KOPT-K1 (cell line): ENCODE results near the gene EDNRB.

ENCODE experiments used
- H3K27ac ChIP-seq: fragments of 200-600 bp; sonication (generic); 2 replicates; pipeline ENCODE4 v1.5.1; 2016; ENCODE audit warnings: antibody characterized with exemption, mild to moderate bottlenecking, low read depth, low read length; ENCODE audit not compliant: poor library complexity, severe bottlenecking
- H3K36me3 ChIP-seq: fragments of 200-600 bp; sonication (generic); 2 replicates; pipeline ENCODE4 v1.5.1; 2017; ENCODE audit warnings: antibody characterized with exemption, mild to moderate bottlenecking, low read length, moderate library complexity; ENCODE audit not compliant: insufficient read depth
- H3K9me3 ChIP-seq: fragments of 200-600 bp; sonication (generic); 2 replicates; pipeline ENCODE4 v1.5.1; 2017; ENCODE audit warnings: antibody characterized with exemption, low read length, mild to moderate bottlenecking; ENCODE audit not compliant: insufficient read depth, poor library complexity, severe bottlenecking

EDNRB gene

GRCh38 chr13:77908531-77908930 is 10.1 kb downstream of the EDNRB start:
- H3K9me3 ChIP-seq, result no peaks in the 10 kb centered on the region
- no peak overlapping the region for H3K27ac ChIP-seq
- H3K36me3 ChIP-seq, result no peaks in the 10 kb centered on the region

DNA sequence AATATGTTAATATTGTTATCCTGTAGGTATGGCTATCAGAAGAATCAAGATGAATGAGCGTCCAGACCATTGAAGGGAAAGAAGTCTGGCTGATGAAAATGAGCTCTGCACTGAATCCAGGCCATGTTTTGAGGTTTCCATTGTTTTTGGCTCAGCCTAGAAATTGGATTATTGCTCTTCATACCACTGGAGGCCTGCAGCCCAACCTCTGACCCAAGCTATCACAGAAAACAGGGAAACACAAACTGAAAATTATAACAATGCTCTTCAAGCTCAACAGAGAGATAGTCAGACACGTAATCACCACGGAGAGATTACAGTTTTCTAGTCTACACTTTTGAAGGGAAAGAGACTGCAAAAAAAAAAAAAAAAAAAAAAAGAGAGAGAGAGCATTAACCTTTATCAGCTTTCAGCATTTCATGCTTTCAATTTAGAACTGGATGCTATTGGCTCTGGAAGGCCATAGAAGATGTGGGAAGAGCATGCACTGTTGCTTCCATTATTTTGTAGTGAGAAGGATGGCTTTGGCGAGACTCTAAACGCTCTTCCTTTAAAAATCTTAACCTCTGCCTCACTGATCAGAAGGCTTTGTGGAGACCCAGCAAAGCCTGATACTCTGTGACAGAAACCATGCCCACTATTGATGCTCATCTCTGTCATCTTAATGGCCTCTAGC is 10.8 kb downstream of the EDNRB start:
- H3K27ac ChIP-seq, result no peak overlapping the region
- no peaks in the 10 kb centered on the region for H3K36me3 ChIP-seq
- H3K9me3 ChIP-seq, result no peaks in the 10 kb centered on the region

DNA sequence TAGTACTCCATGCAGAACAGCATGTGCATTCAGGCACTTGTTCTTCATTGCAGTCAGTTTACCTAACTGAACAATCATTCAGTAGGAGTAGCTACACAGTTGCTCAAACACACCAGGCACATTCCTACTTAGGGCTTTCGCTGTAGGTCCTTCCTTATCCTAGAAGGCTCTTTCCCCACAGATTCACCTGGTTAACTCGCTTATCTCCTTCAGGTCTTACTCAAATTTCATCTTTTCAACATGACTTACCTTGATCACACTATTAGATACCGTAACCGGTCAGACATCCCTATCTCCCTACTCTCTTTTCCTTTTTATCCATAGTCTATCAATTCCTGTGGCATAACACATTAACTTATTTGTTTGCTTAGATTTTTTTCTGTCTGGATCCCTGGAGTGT is 14.6 kb downstream of the EDNRB start:
- no peak overlapping the region for H3K27ac ChIP-seq
- no peaks in the 10 kb centered on the region for H3K36me3 ChIP-seq
- H3K9me3 ChIP-seq, result no peaks in the 10 kb centered on the region

GRCh38 chr13:77903435-77903834 is 15.2 kb downstream of the EDNRB start:
- H3K9me3 ChIP-seq, result no peaks in the 10 kb centered on the region
- no peak overlapping the region for H3K27ac ChIP-seq
- H3K36me3 ChIP-seq, result no peaks in the 10 kb centered on the region

DNA sequence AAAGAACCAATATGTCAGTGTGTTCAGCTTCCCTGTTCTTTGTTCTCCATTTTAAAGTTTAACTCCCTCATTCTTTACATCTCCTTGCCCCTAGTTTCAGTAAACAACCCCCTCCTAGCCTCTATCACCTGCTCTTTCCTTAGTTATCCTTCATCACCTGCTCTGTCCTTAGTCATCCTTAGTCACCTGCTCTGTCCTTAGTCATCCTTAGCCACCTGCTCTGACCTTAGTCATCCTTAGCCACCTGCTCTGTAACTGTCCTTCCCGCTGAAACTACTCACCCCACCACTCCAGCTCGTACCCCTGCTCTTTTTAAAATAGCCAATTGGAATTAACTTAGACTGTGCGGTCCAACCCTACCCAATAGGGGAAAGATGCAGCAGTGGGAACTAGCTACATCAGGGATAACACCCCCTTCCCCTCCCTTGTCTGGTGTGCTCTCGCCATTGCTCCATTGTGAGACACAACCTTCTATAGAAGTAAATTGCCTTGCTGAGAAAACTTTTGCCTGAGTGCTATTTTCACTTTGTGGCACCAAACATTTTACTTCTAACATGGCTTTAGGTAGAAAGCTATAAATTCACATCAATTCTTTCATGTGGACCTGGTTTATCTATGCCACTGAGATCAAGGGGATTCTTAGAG is 16.2 kb downstream of the EDNRB start:
- no peaks in the 10 kb centered on the region for H3K9me3 ChIP-seq
- H3K27ac ChIP-seq, result no peak overlapping the region
- H3K36me3 ChIP-seq, result no peaks in the 10 kb centered on the region

- no peak overlapping the region for H3K27ac ChIP-seq
- no peaks in the 10 kb centered on the region for H3K9me3 ChIP-seq
- no peaks in the 10 kb centered on the region for H3K36me3 ChIP-seq
Observed at GRCh38 chr13:77898097-77898496, 20.5 kb downstream of the EDNRB start.

GRCh38 chr13:77896977-77897376 is 21.7 kb downstream of the EDNRB start:
- Histone ChIP-seq H3K9me3 (no peaks in the 10 kb centered on the region), H3K27ac (no peak overlapping the region), H3K36me3 (no peaks in the 10 kb centered on the region)

GRCh38 chr13:77896536-77896935 is 22.1 kb downstream of the EDNRB start:
- Histone ChIP-seq H3K27ac (no peak overlapping the region), H3K9me3 (no peaks in the 10 kb centered on the region), H3K36me3 (no peaks in the 10 kb centered on the region)

- Histone ChIP-seq H3K9me3 (no peaks in the 10 kb centered on the region), H3K27ac (no peak overlapping the region), H3K36me3 (no peaks in the 10 kb centered on the region)
Observed at GRCh38 chr13:77894743-77895142, 23.9 kb downstream of the EDNRB start.

DNA sequence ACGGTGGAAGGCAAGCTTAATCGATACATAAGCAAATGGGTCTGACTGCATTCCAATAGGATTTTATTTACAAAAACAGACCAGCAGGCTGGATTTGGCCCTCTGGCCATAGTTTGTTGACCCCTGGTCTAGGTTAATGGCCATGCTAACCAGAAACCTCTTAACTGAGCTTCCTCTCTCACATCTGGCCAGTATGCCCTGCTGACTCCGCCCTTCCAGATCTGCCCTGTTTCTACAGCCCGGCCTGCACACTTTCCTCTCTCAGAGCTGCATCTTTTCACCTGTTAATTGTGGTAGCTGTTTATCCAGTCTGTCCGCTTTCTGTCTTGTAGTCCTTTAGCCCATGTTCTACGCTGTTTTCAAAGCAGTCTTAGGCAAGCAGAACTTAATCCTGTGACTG is 25.6 kb downstream of the EDNRB start:
- Histone ChIP-seq H3K27ac (no peak overlapping the region), H3K36me3 (no peaks in the 10 kb centered on the region), H3K9me3 (no peaks in the 10 kb centered on the region)

DNA sequence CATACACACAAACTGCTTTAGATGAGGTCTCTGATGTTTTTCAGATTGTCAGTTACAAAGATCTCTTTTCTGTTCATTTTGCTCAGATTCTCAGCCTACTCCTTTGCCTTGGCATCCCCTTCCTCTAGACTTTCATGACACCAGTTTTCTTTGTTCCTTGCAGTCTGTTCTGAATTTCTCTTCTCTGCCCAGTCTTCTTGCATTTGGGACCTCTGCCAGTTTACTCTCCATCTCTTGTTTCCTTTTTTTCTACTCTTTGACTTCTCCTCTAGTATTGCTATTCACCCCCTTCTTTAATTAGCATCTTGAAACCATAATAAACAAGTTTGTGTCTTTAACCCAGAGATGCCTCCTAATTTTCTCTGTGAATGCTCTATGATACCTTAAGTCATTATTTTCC is 26.1 kb downstream of the EDNRB start:
- H3K9me3 ChIP-seq, result no peaks in the 10 kb centered on the region
- no peak overlapping the region for H3K27ac ChIP-seq
- H3K36me3 ChIP-seq, result no peaks in the 10 kb centered on the region

GRCh38 chr13:77891486-77891885 is 27.1 kb downstream of the EDNRB start:
- H3K9me3 ChIP-seq, result no peaks in the 10 kb centered on the region
- H3K27ac ChIP-seq, result no peak overlapping the region
- H3K36me3 ChIP-seq, result no peaks in the 10 kb centered on the region

- Histone ChIP-seq H3K27ac (no peak overlapping the region), H3K36me3 (no peaks in the 10 kb centered on the region), H3K9me3 (no peaks in the 10 kb centered on the region)
Observed at GRCh38 chr13:77891041-77891440, 27.6 kb downstream of the EDNRB start.

GRCh38 chr13:77883328-77883727 is 35.3 kb downstream of the EDNRB start:
- Histone ChIP-seq H3K27ac (no peak overlapping the region), H3K36me3 (no peaks in the 10 kb centered on the region), H3K9me3 (no peaks in the 10 kb centered on the region)

GRCh38 chr13:77878190-77878589 is 40.4 kb downstream of the EDNRB start:
- no peak overlapping the region for H3K27ac ChIP-seq
- no peaks in the 10 kb centered on the region for H3K9me3 ChIP-seq
- H3K36me3 ChIP-seq, result no peaks in the 10 kb centered on the region

DNA sequence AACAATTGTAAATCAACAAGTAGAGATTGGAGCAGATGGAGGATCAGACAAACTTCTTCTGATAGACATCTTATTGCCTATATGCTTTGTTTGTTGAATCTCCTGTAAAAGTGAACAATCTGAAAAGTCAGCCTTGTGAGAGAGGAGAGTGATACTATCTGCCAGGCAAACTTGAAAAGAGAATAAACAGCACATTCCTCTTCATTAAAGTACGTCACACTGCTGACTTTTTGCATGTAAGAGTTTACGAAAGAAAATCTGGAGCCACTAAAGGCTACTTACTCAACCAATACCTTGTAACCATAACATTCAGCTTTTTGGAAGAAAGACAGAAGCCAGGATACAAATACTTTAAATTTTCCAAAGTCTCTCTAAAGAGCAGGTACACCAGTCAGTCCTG is 42.5 kb downstream of the EDNRB start:
- H3K36me3 ChIP-seq, result no peaks in the 10 kb centered on the region
- no peak overlapping the region for H3K27ac ChIP-seq
- no peaks in the 10 kb centered on the region for H3K9me3 ChIP-seq
